ENCODE results near the gene NFATC1.

GRCh38 chr18:79512461-79513380 is 117.0 kb downstream of the NFATC1 start:
- TF ChIP-seq CTCF (IDR thresholded peaks at IDR 0.05), result no peak
- TF ChIP-seq EP300 (IDR thresholded peaks at IDR 0.05; ENCODE audit: low read depth), result no peak

All from transverse colon (tissue), 3 donors.